GM21381 (cell line): ENCODE results near the gene MYOM1.

Source experiments
- ATAC-seq: cut with Tn5 transposase; IDR thresholded peaks from one replicate; pipeline ENCODE4 v1.9.1; 2021; ENCODE audit warnings: mild to moderate bottlenecking, moderate library complexity; ENCODE audit not compliant: unreplicated experiment

Gene MYOM1

DNA sequence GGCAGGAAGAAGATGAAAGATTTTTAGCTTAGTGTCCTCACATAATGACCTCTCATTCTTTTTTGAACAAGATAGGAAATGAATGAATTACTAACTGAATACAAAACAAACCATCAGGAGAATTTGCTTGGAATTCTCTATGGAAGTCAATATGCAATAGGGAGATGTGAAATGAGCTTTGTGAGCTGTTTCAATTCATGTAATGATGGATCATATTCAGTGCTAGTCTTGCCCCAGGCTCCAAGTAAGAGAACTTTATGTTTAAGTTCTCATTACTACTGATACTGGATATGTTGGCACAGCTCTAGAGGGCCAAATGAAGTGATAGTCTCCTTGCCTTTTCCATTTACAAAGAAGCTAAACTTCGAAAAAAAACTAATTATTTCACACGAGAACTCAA lies 29.2 kb downstream of the MYOM1 start:
- ATAC-seq, result no peak

DNA sequence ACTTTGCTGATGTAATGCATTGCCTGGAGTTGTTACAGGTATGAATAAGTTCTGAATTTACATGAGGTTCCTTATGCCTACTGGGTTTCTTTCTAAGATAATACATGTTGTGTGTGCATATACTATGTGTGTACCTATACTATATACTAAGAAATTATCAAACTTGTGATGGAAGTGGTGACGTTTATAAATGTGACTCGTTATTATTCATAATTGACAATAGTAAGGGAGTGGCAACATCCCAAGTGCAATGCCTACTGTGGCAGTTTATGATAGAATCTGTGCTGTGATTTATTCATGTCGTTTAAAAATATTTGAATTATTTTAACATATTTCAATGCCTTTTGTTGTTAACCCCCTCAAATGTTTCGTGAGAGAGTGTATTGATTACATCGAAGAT lies 29.9 kb downstream of the MYOM1 start:
- ATAC-seq, result no peak

DNA sequence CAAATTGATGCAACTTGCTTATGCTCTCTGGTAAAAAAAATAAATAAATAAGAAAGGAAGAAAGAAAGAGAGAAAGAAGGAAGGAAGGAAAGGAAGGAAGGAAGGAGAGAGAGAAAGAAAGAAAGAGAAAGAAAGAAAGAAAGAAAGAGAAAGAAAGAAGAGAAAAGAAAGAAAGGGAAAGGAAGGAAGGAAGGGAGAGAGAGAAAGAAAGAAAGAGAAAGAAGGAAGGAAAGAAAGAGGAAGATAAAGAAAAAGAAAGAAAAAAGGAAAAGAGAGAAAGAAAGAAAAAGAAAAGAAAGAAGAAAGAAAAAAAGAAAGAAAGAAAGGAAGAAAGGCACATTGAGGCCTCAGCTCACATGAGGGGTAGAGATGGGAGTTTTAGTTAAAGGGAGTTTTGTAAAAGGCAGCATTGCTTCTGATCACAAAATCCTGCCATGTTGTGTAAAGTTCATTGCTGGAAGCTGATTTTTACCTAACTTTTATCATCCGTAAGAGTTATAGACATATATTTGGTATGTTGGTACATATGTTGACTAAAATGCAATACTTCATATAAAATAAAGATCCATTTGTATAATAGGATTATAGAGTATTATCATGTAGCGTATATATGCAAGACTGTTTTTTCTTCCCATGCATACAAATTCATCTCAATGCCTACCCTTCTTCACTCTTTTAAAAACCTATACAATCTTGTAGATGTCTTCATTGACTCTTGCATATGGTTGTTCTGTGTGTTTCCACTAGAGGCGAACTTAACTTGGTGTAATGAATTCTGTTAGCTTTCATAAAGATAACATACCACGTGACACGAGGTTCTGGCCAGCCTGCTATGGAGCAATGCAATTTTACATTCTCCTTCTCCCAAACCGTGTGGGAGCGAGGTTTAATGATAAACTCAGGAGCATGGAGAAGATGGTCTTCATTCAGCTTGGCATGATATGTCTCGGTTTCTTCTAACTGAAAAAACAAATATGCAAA lies 32.8 kb downstream of the MYOM1 start:
- no peak for ATAC-seq

DNA sequence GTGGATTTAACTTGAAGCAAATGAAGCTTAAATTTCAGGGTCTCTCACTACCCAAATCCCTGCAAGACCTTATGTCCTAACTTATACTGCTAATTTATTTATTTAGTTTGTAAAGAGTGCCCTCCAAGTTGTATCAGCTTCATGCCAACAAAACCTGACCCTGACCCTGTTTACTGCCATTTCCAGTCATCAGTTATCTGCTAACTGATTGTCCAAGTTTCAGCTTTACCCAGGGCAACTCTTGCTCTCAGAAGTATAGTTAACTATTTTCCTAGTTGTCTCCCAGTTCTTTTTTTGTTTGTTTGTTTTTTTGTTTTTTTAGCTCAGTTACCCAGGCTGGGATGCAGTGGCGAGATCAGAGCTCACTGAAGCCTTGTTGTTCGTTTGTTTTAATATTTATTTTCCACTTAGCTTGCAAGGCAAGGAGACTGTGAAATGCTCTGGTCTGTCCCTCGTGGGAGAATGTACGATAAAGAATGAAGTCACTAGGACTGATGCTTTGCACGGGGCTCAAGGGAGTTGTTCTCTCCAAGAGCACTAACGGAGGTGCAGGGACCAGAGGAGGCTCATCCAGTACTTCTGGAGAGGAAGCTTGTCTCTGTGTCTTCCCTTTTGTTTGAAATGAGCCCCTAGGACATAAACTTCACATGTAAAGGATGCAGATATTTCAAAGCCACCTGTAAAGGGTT lies 35.3 kb downstream of the MYOM1 start:
- ATAC-seq, result no peak

DNA sequence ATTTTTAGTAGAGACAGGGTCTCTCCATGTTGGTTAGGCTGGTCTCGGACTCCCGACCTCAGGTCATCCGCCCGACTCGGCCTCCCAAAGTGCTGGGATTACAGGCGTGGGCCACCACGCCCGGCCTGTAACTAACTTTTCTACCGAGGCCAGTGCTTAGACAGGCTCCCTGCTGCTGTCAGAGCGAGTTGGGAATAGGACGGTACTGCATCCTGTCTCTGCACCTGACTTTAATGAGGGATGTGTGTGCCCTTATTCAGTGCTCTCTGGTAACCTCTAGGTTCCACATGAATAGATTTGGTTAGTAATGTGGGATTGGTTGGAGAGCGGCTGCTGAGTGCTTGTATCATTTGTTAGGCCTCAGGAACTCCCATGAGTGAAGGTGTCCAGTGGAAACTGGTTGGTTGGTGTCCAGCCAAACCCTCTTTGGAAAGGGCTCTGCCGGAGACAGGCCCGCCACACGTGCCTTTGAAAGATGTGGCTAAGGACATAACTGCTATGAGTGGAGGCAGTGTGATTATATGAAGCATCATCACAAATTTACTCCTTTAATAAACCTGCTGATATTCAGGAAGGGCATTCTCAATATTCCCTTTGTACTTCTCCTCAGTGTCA lies 36.6 kb downstream of the MYOM1 start:
- ATAC-seq, result no peak

DNA sequence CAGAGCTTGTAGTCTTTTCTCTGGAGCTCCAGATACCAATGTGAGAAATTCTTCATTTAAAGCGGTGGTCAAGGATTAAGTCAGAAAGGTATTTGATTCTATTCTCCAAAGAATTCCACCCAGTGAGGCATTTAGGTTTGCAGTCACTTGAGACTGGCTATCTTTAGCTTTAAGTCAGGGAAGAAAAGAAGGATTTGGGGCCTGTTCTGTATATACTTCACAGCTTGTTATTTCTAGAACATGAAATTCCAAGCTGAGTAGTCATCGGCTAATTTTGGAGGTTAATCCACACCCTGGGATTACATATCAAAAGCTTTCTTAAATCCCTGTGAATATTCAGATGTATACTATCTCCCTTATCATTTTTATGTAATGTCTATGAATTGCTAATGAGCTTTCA lies 39.4 kb downstream of the MYOM1 start:
- ATAC-seq, result no peak

DNA sequence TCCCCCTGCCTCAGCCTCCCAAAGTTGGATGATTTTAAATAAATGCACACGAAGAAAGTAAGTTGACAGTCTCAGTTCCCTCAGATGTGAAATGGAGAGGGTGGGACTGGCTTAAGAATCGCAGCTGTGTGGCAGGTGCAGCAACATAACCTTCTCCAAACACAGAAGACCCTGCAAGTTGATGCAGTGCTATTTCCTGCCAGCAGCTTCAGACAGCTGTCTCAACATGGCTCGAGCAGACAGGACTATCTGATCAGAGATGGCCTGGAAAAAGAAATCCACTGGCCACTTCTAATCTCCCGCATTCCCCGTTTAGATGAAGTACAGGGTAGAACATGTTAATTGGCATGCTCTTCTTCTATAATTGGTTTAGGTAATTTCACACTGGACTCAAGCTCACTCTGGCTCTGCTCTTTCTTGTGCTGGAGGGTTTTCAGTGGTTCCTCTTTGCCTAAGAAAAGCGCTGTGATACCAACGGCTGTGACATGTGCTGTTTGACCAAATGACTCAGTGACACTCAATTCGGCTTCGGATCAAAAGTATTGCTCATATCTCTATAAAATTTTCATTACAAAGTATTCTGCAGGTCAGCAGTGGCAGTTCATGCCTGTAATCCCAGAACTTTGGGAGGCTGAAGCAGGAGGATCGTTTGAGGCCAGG lies 40.2 kb downstream of the MYOM1 start:
- peak; percentile 39 for ATAC-seq

DNA sequence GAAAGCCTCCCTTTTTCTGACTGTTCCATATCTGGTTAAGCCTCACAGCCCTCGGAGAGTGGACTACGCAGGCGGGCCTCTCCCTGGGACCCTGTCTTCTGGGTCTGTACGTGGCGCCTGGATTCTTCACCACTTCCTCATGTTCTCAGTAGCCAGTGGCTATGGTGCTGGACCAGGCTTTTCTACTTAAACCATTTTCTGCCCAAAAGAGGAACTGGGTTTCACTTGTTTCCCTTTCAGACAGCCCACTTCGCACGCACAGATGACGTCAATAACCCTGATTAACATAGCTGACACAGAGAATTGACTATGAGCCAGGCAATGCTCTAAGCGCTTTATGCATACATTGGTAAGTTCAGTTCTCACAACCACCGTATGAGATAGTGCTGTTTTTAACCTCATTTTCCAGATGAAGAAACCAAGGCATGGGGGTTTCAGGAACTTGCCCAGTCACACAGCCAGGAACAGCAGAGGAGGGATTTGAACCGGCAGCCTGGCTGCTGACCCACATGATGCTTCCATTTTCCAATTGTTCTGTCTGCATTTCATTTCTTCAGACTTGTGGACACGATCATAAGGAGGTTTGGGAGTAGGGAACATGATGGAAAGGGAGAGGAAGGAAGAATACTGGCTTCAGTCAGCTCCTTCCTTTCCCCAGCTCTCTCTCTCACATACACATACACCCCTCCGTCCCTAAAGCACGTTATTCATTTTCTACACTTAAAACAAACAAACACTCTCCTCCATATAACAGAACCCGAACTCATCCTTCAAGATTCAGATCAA lies 41.7 kb downstream of the MYOM1 start:
- peak; percentile 83 for ATAC-seq

DNA sequence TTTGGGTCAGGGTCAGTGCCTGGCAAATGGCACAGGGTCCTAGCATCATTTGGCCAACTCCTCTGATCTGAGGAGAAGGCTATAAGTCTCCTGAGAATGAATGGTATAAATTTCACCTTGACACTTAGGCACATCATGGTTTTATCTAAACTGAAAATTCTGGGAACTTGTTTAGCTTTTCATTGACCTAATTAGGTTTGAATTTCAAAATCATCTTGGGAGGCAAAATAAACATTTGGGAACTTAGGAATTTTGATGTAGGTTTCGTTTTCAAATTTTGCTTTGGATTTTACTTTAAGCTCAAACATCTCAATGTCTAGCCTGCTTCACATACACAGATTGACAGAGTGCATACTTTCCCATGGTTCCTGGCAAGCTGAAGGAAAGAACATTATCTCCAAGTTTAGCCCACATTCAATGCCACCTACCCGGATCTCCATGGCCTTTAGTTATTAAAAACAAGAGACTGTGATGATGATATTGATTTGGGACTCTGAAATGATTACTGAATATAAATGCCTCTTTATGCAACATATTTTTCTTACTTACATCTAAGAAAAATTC lies 44.5 kb downstream of the MYOM1 start:
- no peak for ATAC-seq

DNA sequence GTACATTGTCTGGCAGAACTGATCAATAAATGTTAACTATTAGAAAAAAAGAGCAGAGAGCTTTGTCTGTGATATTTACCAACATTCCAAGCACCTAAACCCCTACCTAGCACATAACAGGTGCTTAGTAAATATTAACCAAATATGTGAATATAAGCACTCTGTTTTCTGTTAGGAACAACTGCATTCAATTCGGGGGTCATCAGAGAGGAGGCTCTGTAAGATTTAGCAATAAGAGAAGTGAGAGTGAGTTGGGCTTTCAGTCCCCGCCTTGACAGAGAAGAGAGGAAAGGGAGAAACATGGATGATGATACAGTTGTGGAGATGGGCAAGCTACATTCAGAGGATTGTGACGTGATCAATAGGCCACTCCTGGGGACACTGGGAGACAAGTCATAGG lies 47.7 kb downstream of the MYOM1 start:
- no peak for ATAC-seq

DNA sequence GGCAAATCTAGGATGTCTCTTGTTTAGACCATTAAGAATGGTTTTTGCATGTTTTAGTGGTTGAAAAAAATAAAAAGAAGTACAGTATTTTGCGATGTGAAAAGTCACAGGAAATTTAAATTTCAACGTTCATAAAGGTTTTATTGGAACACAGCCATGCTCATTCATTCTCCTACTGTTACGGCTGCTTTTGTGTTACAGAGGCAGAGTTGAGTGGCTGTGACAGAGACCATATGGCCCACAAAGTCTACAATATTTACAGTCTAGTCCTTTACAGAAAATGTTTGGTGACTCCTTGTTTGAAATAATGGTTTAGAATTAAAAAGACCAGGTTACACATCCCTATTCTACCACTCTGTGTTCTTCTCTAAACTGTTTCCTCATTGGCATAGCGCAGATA lies 48.1 kb downstream of the MYOM1 start:
- no peak for ATAC-seq

DNA sequence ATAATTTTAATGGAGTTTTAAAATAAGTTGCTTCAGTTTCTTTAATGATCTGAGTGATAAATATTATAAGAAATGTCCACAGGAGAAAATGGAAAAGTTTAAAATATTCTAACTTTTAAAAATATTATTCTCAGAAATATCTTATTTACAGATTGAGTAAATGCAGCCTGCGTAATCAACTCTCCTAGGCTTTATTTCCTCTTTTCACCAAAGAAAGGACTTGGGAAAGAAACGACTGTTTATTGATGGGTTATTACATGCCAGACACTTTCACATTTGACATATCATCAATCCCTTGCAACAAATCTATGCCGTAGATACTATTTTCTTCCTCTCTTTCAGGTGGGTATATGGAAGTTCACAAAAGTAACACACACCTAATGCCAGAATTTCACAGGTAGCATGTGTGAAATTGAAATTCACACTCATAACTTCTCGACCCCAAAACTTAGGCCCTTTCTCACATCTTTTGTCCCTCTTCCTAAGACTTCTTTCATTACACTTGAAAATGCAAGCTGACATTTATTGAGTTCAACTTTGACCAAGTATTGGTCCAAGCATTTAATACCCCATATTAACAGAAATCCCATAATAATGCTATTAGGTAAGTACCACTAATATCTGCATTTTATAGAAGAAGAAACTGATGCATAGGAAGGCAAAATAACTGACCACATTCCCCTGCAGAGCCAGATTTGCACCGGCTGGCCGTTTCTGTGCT lies 49.2 kb downstream of the MYOM1 start:
- no peak for ATAC-seq

DNA sequence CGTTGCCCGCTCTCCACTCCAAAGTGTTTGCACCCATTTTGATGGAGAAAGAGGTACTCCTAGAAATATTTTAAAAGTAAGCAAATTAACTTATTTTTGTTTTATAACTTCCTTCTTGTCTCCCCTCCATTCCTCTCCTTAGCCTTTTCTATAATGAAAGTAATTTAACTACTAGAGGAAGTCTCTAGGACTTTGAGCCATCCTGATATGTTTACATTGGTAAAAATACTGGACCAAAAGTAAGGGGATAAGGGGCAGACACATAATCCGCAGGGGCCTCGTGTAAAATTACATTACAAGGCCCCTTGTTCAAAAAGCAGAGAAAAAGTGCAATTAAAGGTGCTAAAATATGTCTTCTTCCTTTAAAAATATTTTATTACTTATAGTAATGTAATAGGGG lies 55.4 kb downstream of the MYOM1 start:
- no peak for ATAC-seq

DNA sequence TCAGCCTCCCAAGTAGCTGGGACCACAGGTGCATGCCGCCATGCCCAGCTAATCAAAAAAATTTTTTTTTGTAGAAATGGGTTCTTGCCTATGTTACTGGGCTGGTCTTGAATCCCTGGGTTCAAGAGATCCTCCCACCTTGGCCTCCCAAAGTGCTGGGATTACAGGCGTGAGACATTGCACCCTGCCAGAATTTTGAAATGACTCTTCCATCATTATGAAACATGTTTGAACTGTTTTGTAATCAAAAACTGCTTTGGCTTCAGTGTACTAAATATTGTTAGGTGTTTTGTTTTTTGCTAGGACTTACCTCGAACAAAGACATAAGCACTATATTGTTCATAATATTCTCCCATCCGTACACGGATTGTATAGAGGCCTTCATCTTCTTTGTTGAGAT lies 55.8 kb downstream of the MYOM1 start:
- ATAC-seq, result no peak

DNA sequence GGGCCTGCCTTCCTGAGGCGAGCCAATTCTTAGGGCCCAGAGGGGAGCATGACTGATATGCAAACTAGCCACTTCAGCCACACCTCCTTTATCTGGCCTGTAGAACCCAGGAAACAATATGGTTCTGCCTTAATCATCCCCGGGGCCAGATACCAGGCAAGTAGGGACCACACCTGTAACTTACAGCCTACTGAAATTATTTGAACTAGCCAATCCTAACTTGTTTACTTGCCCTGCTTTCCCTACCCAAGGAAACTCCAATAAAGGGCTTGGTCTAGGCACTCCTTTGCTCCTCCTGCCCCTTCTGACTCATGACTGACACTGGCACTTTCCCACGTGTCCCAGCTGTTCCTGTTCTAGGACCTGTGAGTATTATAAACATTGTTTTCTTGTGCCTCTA lies 57.6 kb downstream of the MYOM1 start:
- no peak for ATAC-seq

DNA sequence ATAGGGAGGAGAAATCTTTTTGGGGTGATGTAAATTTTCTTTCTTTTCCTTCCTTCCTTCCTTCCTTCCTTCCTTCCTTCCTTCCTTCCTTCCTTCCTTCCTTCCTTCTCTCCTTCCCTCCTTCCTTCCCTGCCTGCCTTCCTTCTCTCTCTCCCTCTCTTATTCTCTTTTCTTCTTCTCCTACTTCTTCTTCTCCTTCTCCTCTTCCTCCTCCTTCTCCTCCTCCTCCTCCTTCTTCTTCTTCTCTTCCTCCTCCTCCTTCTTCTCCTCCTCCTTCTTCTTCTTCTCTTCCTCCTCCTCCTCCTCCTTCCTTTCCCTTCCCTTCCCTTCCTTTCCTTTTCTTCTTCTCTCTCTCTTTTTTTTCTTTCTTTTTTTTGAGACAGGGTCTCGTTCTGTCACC lies 59.9 kb downstream of the MYOM1 start:
- ATAC-seq, result no peak

DNA sequence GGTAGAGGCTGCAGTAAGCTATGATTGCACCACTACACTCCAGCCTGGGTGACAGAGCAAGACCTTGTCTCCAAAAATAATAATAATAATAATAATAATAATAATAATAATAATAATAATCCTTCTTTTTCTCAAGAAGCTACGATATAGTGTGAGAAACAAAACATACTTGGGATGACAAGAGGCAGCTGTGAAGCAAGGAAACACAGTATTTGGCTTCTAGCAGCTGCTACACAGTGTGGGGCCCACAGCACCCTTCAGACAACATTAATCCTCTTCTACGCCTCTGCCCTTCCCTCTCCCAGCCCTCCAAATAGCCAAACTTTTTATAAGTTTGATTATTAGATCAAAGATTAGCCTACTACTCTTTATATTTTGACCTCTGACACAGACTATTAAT lies 62.2 kb downstream of the MYOM1 start:
- ATAC-seq, result no peak

DNA sequence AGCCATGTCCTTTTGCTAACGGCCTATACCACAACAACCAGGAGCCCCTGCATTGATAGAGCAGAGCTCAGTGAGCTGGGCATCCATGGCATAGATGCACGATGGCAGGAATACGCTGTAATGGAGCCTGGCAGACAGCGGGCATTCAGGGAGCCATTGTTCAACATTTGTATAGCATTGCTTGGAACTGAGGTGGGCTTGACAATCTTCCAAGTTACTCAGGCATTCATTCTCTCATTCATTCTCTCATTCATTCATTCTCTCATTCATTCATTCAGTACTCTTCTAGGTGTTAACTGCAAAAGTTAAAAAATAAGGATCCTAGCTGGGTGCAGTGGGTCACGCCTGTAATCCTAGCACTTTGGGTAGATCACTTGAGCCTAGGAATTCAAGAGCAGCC lies 62.7 kb downstream of the MYOM1 start:
- no peak for ATAC-seq

DNA sequence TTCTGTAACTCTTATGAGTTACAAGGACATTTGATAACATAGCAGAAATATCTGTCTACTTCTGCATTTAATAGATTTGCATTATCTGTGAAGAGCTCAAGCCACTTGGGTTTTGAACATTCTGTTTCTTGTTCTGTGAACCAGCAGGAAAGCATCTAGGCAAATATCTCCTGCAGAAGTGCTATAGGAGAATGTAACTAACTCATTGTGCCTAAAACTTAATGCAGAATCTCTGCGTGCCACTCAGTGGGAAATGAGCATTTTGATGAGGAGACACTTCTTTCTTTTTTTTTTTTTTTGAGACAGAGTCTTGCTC lies 63.5 kb downstream of the MYOM1 start:
- no peak for ATAC-seq

DNA sequence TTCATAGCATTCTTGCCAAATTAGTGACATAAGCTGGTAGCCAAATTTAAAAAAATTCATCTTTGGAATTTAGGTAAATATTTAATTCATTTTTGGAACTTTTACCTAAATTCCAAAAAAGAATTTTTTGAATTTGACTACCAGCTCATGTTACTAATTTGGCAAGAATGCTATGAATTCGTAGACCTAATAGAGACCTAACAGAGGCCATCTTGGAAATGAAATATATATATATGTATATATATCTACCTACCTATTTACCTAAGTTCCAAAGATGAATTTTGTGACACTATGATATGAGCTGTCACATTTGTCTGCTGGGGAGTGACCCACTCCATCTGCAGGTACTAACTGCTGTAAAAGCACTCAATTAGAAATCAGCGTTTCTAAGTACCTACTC lies 65.6 kb downstream of the MYOM1 start:
- ATAC-seq, result no peak
